MCF 10A (cell line): ENCODE measurements around the gene ABHD2. TPM values are rescaled to one million over a fixed set of nuclear protein-coding genes. Genes with fewer than 3 reads are reported as not detected.
"Not testable (repeated sequence)": the region's sequence is repeated elsewhere in the genome, so short reads cannot be mapped to it uniquely, and the experiment has no call there.

Experiments used
- BruUV-seq: library from RNA; stranded (reverse); fragments of 400-500 nt; replicated peaks from 2 replicates; lab custom pipeline; 2021; lab: Mats Ljungman, UMichigan
- CTCF ChIA-PET: fragments of 300-600 bp; sonication (Branson Sonifier 250); formaldehyde crosslinking; extraction: SDS; loops from one replicate; lab custom pipeline; 2021; ENCODE audit warnings: antibody characterized with exemption, inconsistent platforms; lab: Yijun Ruan, JAX
- POLR2A ChIA-PET: fragments of 300-600, 350-650 bp; sonication (Branson Sonifier 250); formaldehyde crosslinking; extraction: SDS; loops from one replicate; lab custom pipeline; 2020; ENCODE audit warnings: antibody characterized with exemption, inconsistent platforms; lab: Yijun Ruan, JAX
- DNase-seq: peaks from one replicate; pipeline ENCODE4 v3.0.0-alpha.2; 2018; ENCODE audit not compliant: unreplicated experiment
- H3K27ac Mint-ChIP-seq: one replicate; pipeline ENCODE4 v1.8.0; 2022; ENCODE audit warnings: mild to moderate bottlenecking, low read depth, mixed read lengths; ENCODE audit not compliant: unreplicated experiment
- H3K27me3 Mint-ChIP-seq: one replicate; pipeline ENCODE4 v1.8.0; 2022; ENCODE audit warnings: mixed read lengths; ENCODE audit not compliant: insufficient read depth, unreplicated experiment
- H3K36me3 Mint-ChIP-seq: one replicate; pipeline ENCODE4 v1.8.0; 2022; ENCODE audit warnings: mild to moderate bottlenecking, moderate library complexity, mixed read lengths; ENCODE audit not compliant: insufficient read depth, unreplicated experiment
- H3K4me1 Mint-ChIP-seq: one replicate; pipeline ENCODE4 v1.8.0; 2022; ENCODE audit warnings: mixed read lengths; ENCODE audit not compliant: insufficient read depth, unreplicated experiment
- H3K4me3 Mint-ChIP-seq: one replicate; pipeline ENCODE4 v1.8.0; 2022; ENCODE audit warnings: mild to moderate bottlenecking, moderate library complexity, mixed read lengths; ENCODE audit not compliant: unreplicated experiment
- H3K9me3 Mint-ChIP-seq: one replicate; pipeline ENCODE4 v1.8.0; 2022; ENCODE audit warnings: mixed read lengths; ENCODE audit not compliant: unreplicated experiment
- CTCF ChIP-seq: fragments of 200-600 bp; IDR thresholded peaks from one replicate; pipeline ENCODE4 v1.8.0; 2022; ENCODE audit warnings: antibody characterized with exemption, mild to moderate bottlenecking; ENCODE audit not compliant: unreplicated experiment
- intact Hi-C: fragments of 100-400 bp; cut with micrococcal nuclease; formaldehyde crosslinking; loops from 2 replicates; pipeline ENCODE4 v1.14.1; 2022
- total RNA-seq: library from RNA; stranded (reverse); gene quantifications from 2 replicates; pipeline ENCODE4 v1.2.3, GENCODE V29; 2022

ABHD2 gene
- total RNA-seq, 1 experiment from 2014 or later: 47.7 TPM

- POLR2A ChIA-PET: no interaction called here
- H3K27ac Mint-ChIP-seq: no peak overlapping the region
- no peaks in the 10 kb centered on the region for H3K9me3 Mint-ChIP-seq
- H3K4me1 Mint-ChIP-seq: peaks cover 5% of the 10 kb centered on the region
- CTCF ChIA-PET: no interaction called here
- H3K27me3 Mint-ChIP-seq: peaks cover 22% of the 10 kb centered on the region
- TF ChIP-seq CTCF: no peak
- intact Hi-C loops: no loop called here
- no peak overlapping the region for H3K4me3 Mint-ChIP-seq
- no TSS peak for BruUV-seq
- no peaks in the 10 kb centered on the region for H3K36me3 Mint-ChIP-seq
- DNase-seq: no peak
These were observed 143.6 kb downstream of the ABHD2 start for GRCh38 chr15:89231832-89232231.

DNA sequence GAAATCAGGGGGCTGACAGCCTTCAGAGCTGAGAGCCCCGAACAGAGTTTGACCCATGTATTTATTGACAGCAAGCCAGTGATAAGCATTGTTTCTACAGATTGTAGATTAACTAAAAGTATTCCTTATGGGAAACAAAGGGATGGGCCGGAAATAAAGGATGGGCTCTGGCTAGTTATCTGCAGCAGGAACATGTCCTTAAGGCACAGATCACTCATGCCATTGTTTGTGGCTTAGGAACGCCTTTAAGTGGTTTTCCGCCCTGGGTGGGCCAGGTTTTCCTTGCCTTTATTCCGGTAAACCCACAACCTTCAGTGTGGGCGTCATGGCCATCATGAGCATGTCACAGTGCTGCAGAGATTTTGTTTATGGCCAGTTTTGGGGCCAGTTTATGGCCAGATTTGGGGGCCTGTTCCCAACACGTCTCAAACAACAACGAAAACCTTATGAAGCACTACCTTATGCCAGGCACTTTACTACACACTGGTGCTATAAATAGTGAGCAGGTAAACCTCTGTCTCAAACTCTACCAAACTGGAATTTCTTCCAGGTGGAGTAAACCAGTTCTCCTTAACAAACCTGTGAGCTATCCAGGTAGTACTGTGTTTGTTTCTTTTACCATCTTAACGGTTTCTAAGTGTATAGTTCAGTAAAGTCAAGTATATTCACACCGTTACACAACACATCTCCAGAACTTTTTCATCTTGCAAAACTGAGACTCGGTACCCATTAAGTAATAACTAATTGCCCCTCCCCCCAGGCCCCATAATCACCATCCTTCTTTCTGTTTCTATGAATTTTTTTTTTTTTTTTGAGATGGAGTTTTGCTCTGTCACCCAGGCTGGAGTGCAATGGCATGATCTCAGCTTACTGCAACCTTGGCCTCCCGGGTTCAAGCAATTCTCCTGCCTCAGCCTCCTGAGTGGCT lies 151.9 kb downstream of the ABHD2 start:
- POLR2A ChIA-PET: interaction anchor here (0.7 kb wide), 1 partner anchor 33 kb away, joined by 3 read pairs; no protein-coding TSS in a partner anchor
- CTCF ChIA-PET: interaction anchor here (0.6 to 5.3 kb wide), 2 partner anchors 17 to 34 kb away, joined by 3 to 31 read pairs; no protein-coding TSS in a partner anchor
- intact Hi-C loops, H3K4me1 Mint-ChIP-seq, BruUV-seq, H3K9me3 Mint-ChIP-seq, H3K27ac Mint-ChIP-seq, H3K4me3 Mint-ChIP-seq, H3K36me3 Mint-ChIP-seq, DNase-seq: not testable (repeated sequence)
- peaks cover 27% of the 10 kb centered on the region for H3K27me3 Mint-ChIP-seq

- Mint-ChIP-seq H3K4me1 (peaks cover 31% of the 10 kb centered on the region), H3K27ac (peak overlapping the region; percentile 93), H3K27me3 (peaks cover 13% of the 10 kb centered on the region), H3K36me3 (peaks cover 7% of the 10 kb centered on the region), H3K9me3 (no peaks in the 10 kb centered on the region), H3K4me3 (peak overlapping the region; percentile 95)
- ChIA-PET CTCF (interaction anchor here (0.6 to 5.3 kb wide), 9 partner anchors 10 to 644 kb away, joined by 3 to 31 read pairs (median 4); no protein-coding TSS in a partner anchor), POLR2A (interaction anchor here (0.9 to 1.0 kb wide), 3 partner anchors 10 to 38 kb away, joined by 3 read pairs; no protein-coding TSS in a partner anchor)
- no peak for DNase-seq
- TSS peak; percentile 85 for BruUV-seq
- intact Hi-C loops: loop anchor here (1.0 kb wide), 1 partner anchor 36 kb away; no protein-coding TSS in a partner anchor
- no peak for TF ChIP-seq CTCF
These were observed 154.9 kb downstream of the ABHD2 start for GRCh38 chr15:89243046-89243690.

GRCh38 chr15:89243691-89244573 lies 155.7 kb downstream of the ABHD2 start, which contains the start of gene FANCI:
Gene FANCI, plus strand, starts transcription at chr15:89243979. Its CDS starts 3,669 bp downstream, at chr15:89247648.
- ChIA-PET CTCF (interaction anchor here (0.6 to 3.9 kb wide), 11 partner anchors 9 to 643 kb away, joined by 3 to 29 read pairs (median 3); no protein-coding TSS in a partner anchor), POLR2A (interaction anchor here (0.5 to 1.5 kb wide), 8 partner anchors 9 to 957 kb away, joined by 3 to 6 read pairs (median 3); partner anchors contain the start of gene SEMA4B)
- no peak for TF ChIP-seq CTCF
- Mint-ChIP-seq H3K36me3 (peaks cover 9% of the 10 kb centered on the region), H3K27me3 (peaks cover 6% of the 10 kb centered on the region), H3K27ac (peak within 1 kb of the TSS; percentile 93), H3K4me3 (peak within 1 kb of the TSS; percentile 95), H3K9me3 (no peaks in the 10 kb centered on the region), H3K4me1 (peaks cover 31% of the 10 kb centered on the region)
- TSS peak; percentile 50 for BruUV-seq
- peak; percentile 94 for DNase-seq
- intact Hi-C loops: loop anchor here (1.0 kb wide), 1 partner anchor 37 kb away; no protein-coding TSS in a partner anchor
